HCT116 (cell line): ENCODE results near the gene MDM4. TPM values are rescaled to one million over a fixed set of nuclear protein-coding genes. Genes with fewer than 3 reads are reported as not detected.

Source experiments
- ATAC-seq: fragments of 200-7000 bp; cut with Tn5 transposase; 2 replicates; pipeline ENCODE4 v1.9.1; 2020; ENCODE audit warnings: mild to moderate bottlenecking, moderate library complexity
- BruUV-seq: library from RNA; stranded (reverse); fragments of 400-500 nt; replicated peaks from 2 replicates; lab custom pipeline; 2021; lab: Mats Ljungman, UMichigan
- CTCF ChIA-PET: fragments of 300-600 bp; sonication (Branson Sonifier 250); formaldehyde crosslinking; loops from one replicate; lab custom pipeline; 2021; ENCODE audit warnings: antibody characterized with exemption; lab: Charles Lee
- POLR2A ChIA-PET: fragments of 300-600, 350-600 bp; sonication (Branson Sonifier 250); formaldehyde crosslinking; loops from one replicate; lab custom pipeline; 2021; ENCODE audit warnings: antibody characterized with exemption; lab: Charles Lee
- RAD21 ChIA-PET, 2 experiments: fragments of 300-600 bp; sonication (Branson Sonifier 250); formaldehyde crosslinking; loops; one replicate each; lab custom pipeline; 2023; ENCODE audit warnings: low total read pairs in 2 of 2; ENCODE audit not compliant: uncharacterized antibody in 2 of 2, unreplicated experiment in 2 of 2, low non-redundant PET in 1 of 2; lab: Charles Lee
- DNase-seq: peaks from one replicate; pipeline ENCODE4 v3.0.0-alpha.2; 2010; ENCODE audit warnings: low read depth, low spot score
- H2AFZ ChIP-seq: fragments of 200-600 bp; shearing (Covaris generic), sonication (generic); 2 replicates; pipeline ENCODE4 v1.6.1; 2017; ENCODE audit warnings: low read depth, mixed run types, mixed read lengths, antibody characterized with exemption, low read length; ENCODE audit not compliant: poor library complexity, severe bottlenecking
- H3K27ac ChIP-seq: 2 replicates; pipeline ENCODE4 v1.5.1; 2012; ENCODE audit warnings: low read depth, low read length
- H3K27me3 ChIP-seq: fragments of 200-600 bp; sonication (generic); 2 replicates; pipeline ENCODE4 v1.6.1; 2016; ENCODE audit warnings: mixed run types, low read length, mixed read lengths; ENCODE audit not compliant: insufficient read depth
- H3K36me3 ChIP-seq, 2 experiments: fragments of 200-500 bp in 1 of 2; fragments of 200-600 bp in 1 of 2; sonication (Bioruptor generic) in 1 of 2; sonication (generic) in 1 of 2; 2 replicates each; pipeline versions ENCODE4 v1.5.1 to v1.6.1; 2014 to 2016; ENCODE audit warnings: low read length in 2 of 2, inconsistent platforms in 1 of 2, mixed read lengths in 1 of 2, mixed run types in 1 of 2; ENCODE audit not compliant: insufficient read depth in 2 of 2, control insufficient read depth in 1 of 2
- H3K4me1 ChIP-seq, 2 experiments: fragments of 200-600 bp in 1 of 2; sonication (generic) in 1 of 2; 2 replicates each; pipeline versions ENCODE4 v1.5.1 to v1.6.1; 2012 to 2017; ENCODE audit warnings: low read length in 2 of 2, inconsistent platforms in 1 of 2, mild to moderate bottlenecking in 1 of 2, mixed read lengths in 1 of 2, mixed run types in 1 of 2, moderate library complexity in 1 of 2; ENCODE audit not compliant: insufficient read depth in 2 of 2, control insufficient read depth in 1 of 2
- H3K4me2 ChIP-seq: fragments of 200-600 bp; sonication (generic); 2 replicates; pipeline ENCODE4 v1.6.1; 2017; ENCODE audit warnings: mixed run types, low read length, mixed read lengths
- H3K4me3 ChIP-seq, 2 experiments: fragments of 200-600 bp in 1 of 2; sonication (generic) in 1 of 2; replicated peaks in 1 of 2; 2 replicates each; pipeline ENCODE4 v1.5.1; 2011 to 2016; ENCODE audit warnings: low read length in 2 of 2, control low read depth in 1 of 2, low read depth in 1 of 2, mild to moderate bottlenecking in 1 of 2, mixed read lengths in 1 of 2, mixed run types in 1 of 2
- H3K79me2 ChIP-seq: fragments of 200-600 bp; sonication (generic); 2 replicates; pipeline ENCODE4 v1.6.1; 2017; ENCODE audit warnings: mild to moderate bottlenecking, mixed run types, low read length, moderate library complexity, mixed read lengths; ENCODE audit not compliant: insufficient read depth
- H3K9ac ChIP-seq: fragments of 200-600 bp; sonication (generic); 2 replicates; pipeline ENCODE4 v1.6.1; 2016; ENCODE audit warnings: low read length, mixed read lengths
- H3K9me2 ChIP-seq: fragments of 200-600 bp; sonication (generic), shearing (Covaris generic); 2 replicates; pipeline ENCODE4 v1.6.1; 2017; ENCODE audit warnings: mixed run types, mild to moderate bottlenecking, moderate library complexity; ENCODE audit not compliant: insufficient read depth
- H3K9me3 ChIP-seq, 2 experiments: fragments of 200-500 bp in 1 of 2; fragments of 200-600 bp in 1 of 2; sonication (Bioruptor generic) in 1 of 2; sonication (generic) in 1 of 2; 2 replicates each; pipeline ENCODE4 v1.6.1; 2014 to 2017; ENCODE audit warnings: low read length in 2 of 2, mixed read lengths in 2 of 2, inconsistent platforms in 1 of 2, low read depth in 1 of 2, mild to moderate bottlenecking in 1 of 2, mixed run types in 1 of 2, moderate library complexity in 1 of 2; ENCODE audit not compliant: control insufficient read depth in 1 of 2, insufficient read depth in 1 of 2
- H4K20me1 ChIP-seq: fragments of 200-600 bp; sonication (generic), shearing (Covaris generic); 2 replicates; pipeline ENCODE4 v1.6.1; 2017; ENCODE audit warnings: mixed run types, mild to moderate bottlenecking, moderate library complexity; ENCODE audit not compliant: insufficient read depth
- EGR1 ChIP-seq: IDR thresholded peaks from 2 replicates; pipeline ENCODE4 v1.6.1; 2012; ENCODE audit warnings: low read depth
- EZH2 ChIP-seq: fragments of 200-600 bp; sonication (generic); IDR thresholded peaks from 2 replicates; pipeline ENCODE4 v1.6.1; 2017; ENCODE audit warnings: antibody characterized with exemption, mixed run types
- EZH2phosphoT487 ChIP-seq: fragments of 200-600 bp; IDR thresholded peaks from 2 replicates; pipeline ENCODE4 v1.6.1; 2018; ENCODE audit warnings: antibody characterized with exemption, borderline replicate concordance
- FOSL1 ChIP-seq: IDR thresholded peaks from 2 replicates; pipeline ENCODE4 v1.6.1; 2012; ENCODE audit warnings: low read depth
- JUND ChIP-seq: IDR thresholded peaks from 2 replicates; pipeline ENCODE4 v1.6.1; 2012
- POLR2AphosphoS5 ChIP-seq: IDR thresholded peaks from 2 replicates; pipeline ENCODE4 v1.6.1; 2011; ENCODE audit warnings: mild to moderate bottlenecking, low read depth, low read length, moderate library complexity
- SIN3A ChIP-seq: IDR thresholded peaks from 2 replicates; pipeline ENCODE4 v1.6.1; 2012; ENCODE audit warnings: low read depth
- SRF ChIP-seq: IDR thresholded peaks from 2 replicates; pipeline ENCODE4 v1.6.1; 2012; ENCODE audit warnings: low read depth
- YY1 ChIP-seq: IDR thresholded peaks from 2 replicates; pipeline ENCODE4 v1.6.1; 2011; ENCODE audit warnings: low read length, low read depth, moderate library complexity, mild to moderate bottlenecking; ENCODE audit not compliant: insufficient replicate concordance; ENCODE audit errors: extremely low read depth
- ZFX ChIP-seq: fragments of 450-650 bp; IDR thresholded peaks from 2 replicates; pipeline ENCODE4 v1.6.1; 2017
- ZNF274 ChIP-seq: fragments of 200-500 bp; sonication (Bioruptor generic); IDR thresholded peaks from 2 replicates; pipeline ENCODE4 v1.6.1; 2014; ENCODE audit warnings: mild to moderate bottlenecking, low read depth, low read length, inconsistent platforms
- intact Hi-C: fragments of 100-400 bp; cut with micrococcal nuclease; formaldehyde crosslinking; loops from 2 replicates; pipeline ENCODE4 v1.10.0; 2022
- total RNA-seq: library from RNA; stranded (reverse); gene quantifications from one replicate; pipeline ENCODE4 v1.2.1, GENCODE V29; 2021; ENCODE audit not compliant: unreplicated experiment
- TF ChIP-seq, protein P1 (sequence below): IDR thresholded peaks from 2 replicates; pipeline ENCODE4 v1.6.1; 2012; ENCODE audit warnings: low read depth
- TF ChIP-seq, protein P2 (sequence below), 3 experiments: fragments of 200-600 bp in 1 of 3; sonication (generic) in 1 of 3; IDR thresholded peaks in 2 of 3; conservative IDR thresholded peaks in 1 of 3; 2 replicates each; pipeline ENCODE4 v1.5.1; 2012 to 2017; ENCODE audit warnings: low read depth in 2 of 3, low read length in 2 of 3, antibody characterized with exemption in 1 of 3, borderline replicate concordance in 1 of 3, control low read depth in 1 of 3, mild to moderate bottlenecking in 1 of 3, mixed read lengths in 1 of 3, mixed run types in 1 of 3, moderate library complexity in 1 of 3; ENCODE audit not compliant: insufficient read depth in 1 of 3

The MDM4 gene
- total RNA-seq, 1 experiment from 2014 or later: 79.5 TPM

DNA sequence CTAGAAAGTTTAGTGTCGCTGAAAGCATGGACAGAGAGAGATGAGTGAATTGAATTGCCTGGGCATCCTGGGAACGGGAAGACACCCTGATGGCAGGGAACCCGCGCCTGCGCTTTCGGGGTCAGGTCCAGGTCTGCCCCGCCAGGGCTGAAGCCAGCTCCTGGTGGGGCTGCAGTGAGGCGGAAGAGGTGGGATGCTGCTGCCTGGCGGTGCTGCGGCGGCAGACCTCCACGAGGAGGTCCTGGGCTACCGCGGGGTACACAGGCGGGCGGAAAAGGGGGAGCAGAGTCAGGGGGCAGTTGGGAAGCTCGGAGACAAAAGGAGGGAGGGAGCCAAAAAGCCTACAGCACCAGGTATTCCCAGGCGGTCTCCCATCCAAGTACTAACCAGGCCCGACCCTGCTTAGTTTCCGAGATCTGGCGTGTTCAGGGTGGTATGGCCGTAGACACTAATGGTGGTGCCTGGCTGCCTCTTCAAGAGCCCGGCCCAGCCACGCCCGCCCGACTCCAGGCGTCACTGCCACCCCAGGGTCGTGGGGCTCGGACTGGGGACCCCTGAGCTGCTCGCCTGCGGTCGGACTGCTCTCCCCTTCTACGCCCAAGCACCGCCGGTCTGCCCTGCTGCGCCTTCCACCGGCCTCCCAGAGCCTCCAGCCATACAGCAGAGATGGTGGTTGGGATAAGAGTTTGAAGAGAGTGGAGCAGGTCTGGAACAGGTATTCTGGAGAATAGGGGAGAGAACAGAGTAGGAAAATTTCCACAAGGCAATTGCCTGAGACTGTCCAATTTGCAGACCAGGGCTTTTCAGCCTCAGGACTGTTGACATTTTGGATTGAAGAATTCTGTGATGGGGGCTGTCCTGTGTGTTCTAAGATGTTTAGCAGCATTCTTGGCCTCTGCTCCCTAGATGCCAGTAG is 46.1 kb downstream of the MDM4 start:
- no peak overlapping the region for H3K4me2 ChIP-seq
- 0 out of 2 replicates have a peak, but pooled peaks cover 4% of the 10 kb centered on the region for H4K20me1 ChIP-seq
- TF ChIP-seq EGR1: no peak
- no peak for TF ChIP-seq SIN3A
- TF ChIP-seq POLR2AphosphoS5: no peak
- no peaks in the 10 kb centered on the region for H3K9me3 ChIP-seq
- H2AFZ ChIP-seq: no peak overlapping the region
- ChIA-PET CTCF (interaction anchor here (1.6 kb wide), 1 partner anchor 245 kb away, joined by 6 read pairs; no protein-coding TSS in a partner anchor), POLR2A (no interaction called here), RAD21 (no interaction called here)
- no peak overlapping the region for H3K27ac ChIP-seq
- H3K9me2 ChIP-seq: no peaks in the 10 kb centered on the region
- no peak for ATAC-seq
- intact Hi-C loops: loop anchor here (10.0 kb wide), 1 partner anchor 382 kb away; no protein-coding TSS in a partner anchor
- H3K79me2 ChIP-seq: no peaks in the 10 kb centered on the region
- H3K4me1 ChIP-seq: peaks cover 13 to 26% of the 10 kb centered on the region in 2 experiments
- no peak overlapping the region for H3K9ac ChIP-seq
- no peaks in the 10 kb centered on the region for H3K27me3 ChIP-seq
- no peak for DNase-seq
- no TSS peak for BruUV-seq
- no peak overlapping the region for H3K4me3 ChIP-seq
- no peaks in the 10 kb centered on the region for H3K36me3 ChIP-seq

GRCh38 chr1:204563307-204563706 is 47.1 kb downstream of the MDM4 start:
- ChIA-PET POLR2A (no interaction called here), RAD21 (no interaction called here), CTCF (interaction anchor here (1.1 to 1.6 kb wide), 2 partner anchors 200 to 244 kb away, joined by 4 to 6 read pairs; no protein-coding TSS in a partner anchor)
- peaks cover 13 to 26% of the 10 kb centered on the region in 2 experiments for H3K4me1 ChIP-seq
- no peak overlapping the region for H3K9ac ChIP-seq
- BruUV-seq: no TSS peak
- intact Hi-C loops: loop anchor here (10.0 kb wide), 1 partner anchor 381 kb away; no protein-coding TSS in a partner anchor
- no peak overlapping the region for H3K4me2 ChIP-seq
- DNase-seq: no peak
- H3K27me3 ChIP-seq: no peaks in the 10 kb centered on the region
- ATAC-seq: no peak
- no peaks in the 10 kb centered on the region for H3K36me3 ChIP-seq
- no peak overlapping the region for H3K4me3 ChIP-seq
- no peaks in the 10 kb centered on the region for H3K9me3 ChIP-seq
- H3K9me2 ChIP-seq: no peaks in the 10 kb centered on the region
- no peak overlapping the region for H2AFZ ChIP-seq
- H4K20me1 ChIP-seq: 0 out of 2 replicates have a peak, but pooled peaks cover 3% of the 10 kb centered on the region
- H3K27ac ChIP-seq: no peak overlapping the region
- no peaks in the 10 kb centered on the region for H3K79me2 ChIP-seq
- TF ChIP-seq YY1 (no peak), FOSL1 (no peak), EZH2phosphoT487 (no peak), ZNF274 (no peak), ZFX (no peak), SRF (no peak), JUND (no peak), EZH2 (no peak)
- TF ChIP-seq, protein P1, sequence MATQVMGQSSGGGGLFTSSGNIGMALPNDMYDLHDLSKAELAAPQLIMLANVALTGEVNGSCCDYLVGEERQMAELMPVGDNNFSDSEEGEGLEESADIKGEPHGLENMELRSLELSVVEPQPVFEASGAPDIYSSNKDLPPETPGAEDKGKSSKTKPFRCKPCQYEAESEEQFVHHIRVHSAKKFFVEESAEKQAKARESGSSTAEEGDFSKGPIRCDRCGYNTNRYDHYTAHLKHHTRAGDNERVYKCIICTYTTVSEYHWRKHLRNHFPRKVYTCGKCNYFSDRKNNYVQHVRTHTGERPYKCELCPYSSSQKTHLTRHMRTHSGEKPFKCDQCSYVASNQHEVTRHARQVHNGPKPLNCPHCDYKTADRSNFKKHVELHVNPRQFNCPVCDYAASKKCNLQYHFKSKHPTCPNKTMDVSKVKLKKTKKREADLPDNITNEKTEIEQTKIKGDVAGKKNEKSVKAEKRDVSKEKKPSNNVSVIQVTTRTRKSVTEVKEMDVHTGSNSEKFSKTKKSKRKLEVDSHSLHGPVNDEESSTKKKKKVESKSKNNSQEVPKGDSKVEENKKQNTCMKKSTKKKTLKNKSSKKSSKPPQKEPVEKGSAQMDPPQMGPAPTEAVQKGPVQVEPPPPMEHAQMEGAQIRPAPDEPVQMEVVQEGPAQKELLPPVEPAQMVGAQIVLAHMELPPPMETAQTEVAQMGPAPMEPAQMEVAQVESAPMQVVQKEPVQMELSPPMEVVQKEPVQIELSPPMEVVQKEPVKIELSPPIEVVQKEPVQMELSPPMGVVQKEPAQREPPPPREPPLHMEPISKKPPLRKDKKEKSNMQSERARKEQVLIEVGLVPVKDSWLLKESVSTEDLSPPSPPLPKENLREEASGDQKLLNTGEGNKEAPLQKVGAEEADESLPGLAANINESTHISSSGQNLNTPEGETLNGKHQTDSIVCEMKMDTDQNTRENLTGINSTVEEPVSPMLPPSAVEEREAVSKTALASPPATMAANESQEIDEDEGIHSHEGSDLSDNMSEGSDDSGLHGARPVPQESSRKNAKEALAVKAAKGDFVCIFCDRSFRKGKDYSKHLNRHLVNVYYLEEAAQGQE: no peak
- TF ChIP-seq, protein P2, sequence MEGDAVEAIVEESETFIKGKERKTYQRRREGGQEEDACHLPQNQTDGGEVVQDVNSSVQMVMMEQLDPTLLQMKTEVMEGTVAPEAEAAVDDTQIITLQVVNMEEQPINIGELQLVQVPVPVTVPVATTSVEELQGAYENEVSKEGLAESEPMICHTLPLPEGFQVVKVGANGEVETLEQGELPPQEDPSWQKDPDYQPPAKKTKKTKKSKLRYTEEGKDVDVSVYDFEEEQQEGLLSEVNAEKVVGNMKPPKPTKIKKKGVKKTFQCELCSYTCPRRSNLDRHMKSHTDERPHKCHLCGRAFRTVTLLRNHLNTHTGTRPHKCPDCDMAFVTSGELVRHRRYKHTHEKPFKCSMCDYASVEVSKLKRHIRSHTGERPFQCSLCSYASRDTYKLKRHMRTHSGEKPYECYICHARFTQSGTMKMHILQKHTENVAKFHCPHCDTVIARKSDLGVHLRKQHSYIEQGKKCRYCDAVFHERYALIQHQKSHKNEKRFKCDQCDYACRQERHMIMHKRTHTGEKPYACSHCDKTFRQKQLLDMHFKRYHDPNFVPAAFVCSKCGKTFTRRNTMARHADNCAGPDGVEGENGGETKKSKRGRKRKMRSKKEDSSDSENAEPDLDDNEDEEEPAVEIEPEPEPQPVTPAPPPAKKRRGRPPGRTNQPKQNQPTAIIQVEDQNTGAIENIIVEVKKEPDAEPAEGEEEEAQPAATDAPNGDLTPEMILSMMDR (IDR thresholded peaks at IDR 0.05 in 2 of 3, conservative IDR thresholded peaks at IDR 0.05 in 1 of 3; ENCODE audit: borderline replicate concordance in 1 of 3, insufficient read depth in 1 of 3, low read depth in 2 of 3, low read length in 2 of 3): no peak
